ENCODE measurements around the gene PDCL2. TPM values are rescaled to one million over a fixed set of nuclear protein-coding genes. Genes with fewer than 3 reads are reported as not detected.

The PDCL2 gene
- total and polyA plus RNA-seq, 2 experiments from 2014 or later: 0.35 to 1.9 TPM

- peaks cover 50% of the 10 kb centered on the region for H3K4me1 Mint-ChIP-seq
- no peak for DNase-seq (ENCODE audit: low spot score)
- Histone ChIP-seq H2AFZ (peak overlapping the region; percentile 70; the same call in 1 of the 2 replicates), H3F3A (replicated peaks; ENCODE audit: low read depth) (no peaks in the 10 kb centered on the region), H3K79me2 (replicated peaks; ENCODE audit: insufficient read depth) (peaks cover 24% of the 10 kb centered on the region), H3K27me3 (ENCODE audit: insufficient read depth) (peaks cover 26% of the 10 kb centered on the region), H3K36me3 (ENCODE audit: insufficient read depth) (no peaks in the 10 kb centered on the region), H3K27ac (ENCODE audit: low read depth) (no peak overlapping the region), H3K9me2 (ENCODE audit: insufficient read depth) (no peaks in the 10 kb centered on the region), H3K4me3 (peak overlapping the region; percentile 87), H4K20me1 (replicated peaks; ENCODE audit: insufficient read depth) (no peaks in the 10 kb centered on the region), H3K4me2 (peak overlapping the region; percentile 97), H3K4me1 (ENCODE audit: insufficient read depth) (peaks cover 54% of the 10 kb centered on the region)
- peaks cover 8% of the 10 kb centered on the region; the same call in 2 of the 3 replicates for H3K9me3 Mint-ChIP-seq
- ATAC-seq: no peak
- TF ChIP-seq CREB1 (CRISPR knock-in tag; IDR thresholded peaks at IDR 0.05; ENCODE audit: low read depth) (no peak), STAT1 (IDR thresholded peaks at IDR 0.05; ENCODE audit: unreplicated experiment) (no peak), NANOG (IDR thresholded peaks at IDR 0.05; ENCODE audit: borderline replicate concordance) (no peak), JUNB (IDR thresholded peaks at IDR 0.05; ENCODE audit: unreplicated experiment) (no peak), EZH2 (IDR thresholded peaks at IDR 0.05; ENCODE audit: low read depth, unreplicated experiment) (no peak), ZNF331 (CRISPR knock-in tag; IDR thresholded peaks at IDR 0.05; ENCODE audit: low read depth) (no peak), ZNF462 (CRISPR knock-in tag; IDR thresholded peaks at IDR 0.05) (no peak), POLR2AphosphoS5 (IDR thresholded peaks at IDR 0.05; ENCODE audit: low read depth) (no peak), REST (IDR thresholded peaks at IDR 0.05; ENCODE audit: unreplicated experiment) (no peak), ZNF114 (CRISPR knock-in tag; IDR thresholded peaks at IDR 0.05) (no peak), EZH2phosphoT487 (IDR thresholded peaks at IDR 0.05; ENCODE audit: unreplicated experiment) (no peak)
- TF ChIP-seq, protein P1, sequence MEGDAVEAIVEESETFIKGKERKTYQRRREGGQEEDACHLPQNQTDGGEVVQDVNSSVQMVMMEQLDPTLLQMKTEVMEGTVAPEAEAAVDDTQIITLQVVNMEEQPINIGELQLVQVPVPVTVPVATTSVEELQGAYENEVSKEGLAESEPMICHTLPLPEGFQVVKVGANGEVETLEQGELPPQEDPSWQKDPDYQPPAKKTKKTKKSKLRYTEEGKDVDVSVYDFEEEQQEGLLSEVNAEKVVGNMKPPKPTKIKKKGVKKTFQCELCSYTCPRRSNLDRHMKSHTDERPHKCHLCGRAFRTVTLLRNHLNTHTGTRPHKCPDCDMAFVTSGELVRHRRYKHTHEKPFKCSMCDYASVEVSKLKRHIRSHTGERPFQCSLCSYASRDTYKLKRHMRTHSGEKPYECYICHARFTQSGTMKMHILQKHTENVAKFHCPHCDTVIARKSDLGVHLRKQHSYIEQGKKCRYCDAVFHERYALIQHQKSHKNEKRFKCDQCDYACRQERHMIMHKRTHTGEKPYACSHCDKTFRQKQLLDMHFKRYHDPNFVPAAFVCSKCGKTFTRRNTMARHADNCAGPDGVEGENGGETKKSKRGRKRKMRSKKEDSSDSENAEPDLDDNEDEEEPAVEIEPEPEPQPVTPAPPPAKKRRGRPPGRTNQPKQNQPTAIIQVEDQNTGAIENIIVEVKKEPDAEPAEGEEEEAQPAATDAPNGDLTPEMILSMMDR (conservative IDR thresholded peaks at IDR 0.05; ENCODE audit: low read depth in 2 of 2): no peak
- TF ChIP-seq, protein P2, sequence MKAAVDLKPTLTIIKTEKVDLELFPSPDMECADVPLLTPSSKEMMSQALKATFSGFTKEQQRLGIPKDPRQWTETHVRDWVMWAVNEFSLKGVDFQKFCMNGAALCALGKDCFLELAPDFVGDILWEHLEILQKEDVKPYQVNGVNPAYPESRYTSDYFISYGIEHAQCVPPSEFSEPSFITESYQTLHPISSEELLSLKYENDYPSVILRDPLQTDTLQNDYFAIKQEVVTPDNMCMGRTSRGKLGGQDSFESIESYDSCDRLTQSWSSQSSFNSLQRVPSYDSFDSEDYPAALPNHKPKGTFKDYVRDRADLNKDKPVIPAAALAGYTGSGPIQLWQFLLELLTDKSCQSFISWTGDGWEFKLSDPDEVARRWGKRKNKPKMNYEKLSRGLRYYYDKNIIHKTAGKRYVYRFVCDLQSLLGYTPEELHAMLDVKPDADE (IDR thresholded peaks at IDR 0.05): no peak
- H3K27ac Mint-ChIP-seq: no peak overlapping the region
- H3K36me3 Mint-ChIP-seq (ENCODE audit: low read depth): peaks cover 16% of the 10 kb centered on the region
- peak overlapping the region; percentile 83 for H3K4me3 Mint-ChIP-seq
- H3K27me3 Mint-ChIP-seq (ENCODE audit: insufficient read depth, low read depth, poor library complexity): peaks cover 12% of the 10 kb centered on the region
Measured at GRCh38 chr4:55634417-55635128, 42.5 kb upstream of the PDCL2 start.

All from GM23338 (cell line).